HG02588 (cell line): ENCODE measurements around the gene CLINT1.
"Not testable (repeated sequence)": the region's sequence is repeated elsewhere in the genome, so short reads cannot be mapped to it uniquely, and the experiment has no call there.

Source experiments
- ATAC-seq: cut with Tn5 transposase; IDR thresholded peaks from one replicate; pipeline ENCODE4 v1.9.1; 2021; ENCODE audit warnings: mild to moderate bottlenecking, moderate library complexity; ENCODE audit not compliant: unreplicated experiment

CLINT1 gene

DNA sequence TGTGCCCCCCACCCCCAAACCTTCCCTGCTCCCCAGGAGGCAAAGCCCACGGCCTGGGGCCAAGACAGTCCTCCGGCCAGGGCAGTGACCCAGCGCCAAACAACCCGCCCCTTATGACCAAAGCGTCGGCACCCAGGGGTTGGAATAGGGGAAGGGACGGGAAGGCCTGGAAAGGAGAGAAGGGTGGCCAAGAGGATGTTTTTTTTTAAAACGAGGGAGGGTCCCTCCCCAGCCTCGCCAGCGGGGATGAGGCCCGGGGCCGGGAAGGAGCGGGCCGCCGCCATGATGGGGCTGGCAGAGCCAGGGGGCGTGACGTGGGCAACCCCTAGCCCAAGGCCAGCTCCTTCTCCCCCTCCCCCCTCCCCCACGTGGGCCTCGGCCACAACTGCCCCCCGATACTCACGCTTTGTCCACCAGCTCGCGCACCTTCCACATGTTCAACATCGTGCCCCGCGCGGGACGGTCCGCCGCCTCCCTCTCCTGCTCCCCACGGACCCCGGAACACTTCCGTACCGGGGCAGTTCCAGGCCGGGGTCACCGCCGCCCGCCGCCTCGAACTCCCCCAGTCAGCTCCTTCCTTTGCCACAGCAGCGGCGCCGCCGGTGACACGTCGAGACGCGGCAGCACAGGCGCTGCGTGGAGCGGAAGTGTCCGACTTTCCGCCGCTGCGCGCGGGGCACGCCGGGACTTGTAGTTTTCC is at the start of gene CLINT1:
Gene CLINT1, minus strand, starts transcription at position 619 of the 700 bp plus-strand sequence. Its CDS starts 175 bp downstream, at position 444.
- ATAC-seq = peak; percentile 44

DNA sequence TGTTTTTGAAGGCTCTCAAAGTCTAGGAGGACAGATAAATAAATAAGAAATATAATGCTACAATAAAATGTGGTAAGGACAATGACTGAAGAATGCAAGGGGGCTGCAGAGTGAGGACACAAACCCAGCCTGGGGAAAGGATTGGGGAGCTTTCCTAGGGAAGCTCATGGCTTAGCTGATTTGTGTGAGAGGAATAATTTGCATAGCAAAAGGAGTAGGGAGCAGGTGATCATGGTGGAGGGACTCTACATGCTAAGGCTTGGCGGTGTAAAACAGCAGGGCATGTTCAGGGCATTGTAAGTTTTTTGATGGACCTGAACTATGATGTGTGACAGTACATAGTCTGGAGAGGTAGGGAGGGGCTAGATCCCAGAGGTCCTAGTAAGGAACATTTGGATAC is 49.5 kb upstream of the CLINT1 start:
- ATAC-seq = no peak

DNA sequence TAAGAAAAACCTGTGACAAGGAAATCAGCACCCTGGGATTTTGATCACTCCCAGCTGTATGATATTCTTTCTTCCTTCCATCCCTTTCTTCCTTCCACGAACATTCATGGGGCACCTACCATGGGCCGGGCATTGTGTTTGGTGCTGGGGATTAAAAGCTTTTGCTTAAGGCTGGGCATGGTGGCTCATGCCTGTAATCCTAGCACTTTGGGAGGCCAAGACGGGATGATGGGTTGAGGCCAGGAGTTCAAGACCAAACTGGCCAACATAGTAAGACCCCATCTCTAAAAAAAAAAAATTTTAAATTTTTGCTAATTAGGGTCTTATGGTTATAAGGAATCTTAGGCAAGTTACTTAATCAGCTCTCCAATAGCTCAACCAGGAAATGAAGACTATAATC is 48.5 kb upstream of the CLINT1 start:
- no peak for ATAC-seq

DNA sequence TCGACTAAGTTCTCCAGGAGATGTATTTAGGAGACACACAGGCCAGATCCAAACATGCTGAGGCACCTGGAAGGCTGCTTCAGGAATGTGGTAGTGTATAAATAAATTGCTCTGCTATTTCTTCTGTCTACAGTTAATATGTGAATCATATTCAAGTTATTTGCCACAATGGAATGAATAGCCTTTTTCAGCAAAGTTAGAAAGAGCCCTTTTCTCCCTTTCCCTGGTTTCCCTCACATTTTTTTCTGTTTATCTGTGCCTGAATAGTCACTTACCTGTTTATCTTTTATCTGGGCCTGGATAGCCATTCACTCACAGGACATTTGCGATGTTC is 44.1 kb upstream of the CLINT1 start:
- ATAC-seq = no peak

DNA sequence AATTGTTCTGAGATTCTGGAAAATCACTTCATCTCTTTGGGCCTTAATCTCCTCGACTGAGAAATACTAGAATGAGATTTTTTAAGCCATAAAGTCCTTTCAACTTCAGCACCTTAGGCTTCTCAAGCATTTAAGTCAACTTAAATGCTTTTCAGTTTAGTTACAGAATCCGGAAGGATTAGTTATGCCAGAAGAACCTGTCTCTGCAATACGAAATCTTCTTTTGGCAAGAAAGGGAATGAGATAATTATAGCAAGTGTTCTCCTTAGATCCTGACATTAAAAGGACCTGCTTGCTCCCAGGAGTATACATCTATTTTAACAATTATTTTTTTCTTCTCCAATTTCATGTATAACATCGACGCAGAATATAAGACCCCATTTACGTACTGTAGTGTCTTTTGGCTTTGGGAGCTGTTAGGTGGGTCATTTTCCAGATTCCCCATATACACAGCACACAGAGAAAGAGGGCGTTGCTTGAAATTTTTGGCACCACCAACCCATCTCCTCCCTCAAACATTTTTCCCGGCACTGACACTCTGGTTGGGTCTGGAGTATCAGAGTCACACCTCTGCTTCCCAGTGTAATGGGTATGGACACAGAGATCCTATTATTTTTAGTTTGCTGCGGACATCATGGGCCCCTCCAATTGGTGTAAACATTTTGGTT is 43.6 kb upstream of the CLINT1 start:
- ATAC-seq = no peak

DNA sequence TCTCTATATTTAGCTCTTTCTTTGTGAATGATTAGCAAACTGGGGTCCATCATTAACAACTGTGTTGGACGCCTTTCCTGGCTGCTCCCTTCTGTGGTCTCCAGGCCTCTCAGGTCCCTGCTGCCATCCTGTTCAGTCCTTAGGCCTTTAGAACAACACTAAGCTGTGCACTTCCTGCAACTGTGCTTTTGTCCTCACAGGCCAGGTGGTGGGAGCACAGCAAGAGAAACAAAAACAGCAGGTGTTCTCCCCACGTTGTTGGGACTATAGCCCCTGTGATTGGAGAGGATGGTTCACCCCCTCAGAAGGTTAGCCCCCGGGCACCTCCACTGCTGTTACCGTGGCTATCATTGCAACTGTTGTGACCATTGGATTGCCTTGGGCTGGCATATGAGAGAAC is 41.7 kb upstream of the CLINT1 start:
- no peak for ATAC-seq

DNA sequence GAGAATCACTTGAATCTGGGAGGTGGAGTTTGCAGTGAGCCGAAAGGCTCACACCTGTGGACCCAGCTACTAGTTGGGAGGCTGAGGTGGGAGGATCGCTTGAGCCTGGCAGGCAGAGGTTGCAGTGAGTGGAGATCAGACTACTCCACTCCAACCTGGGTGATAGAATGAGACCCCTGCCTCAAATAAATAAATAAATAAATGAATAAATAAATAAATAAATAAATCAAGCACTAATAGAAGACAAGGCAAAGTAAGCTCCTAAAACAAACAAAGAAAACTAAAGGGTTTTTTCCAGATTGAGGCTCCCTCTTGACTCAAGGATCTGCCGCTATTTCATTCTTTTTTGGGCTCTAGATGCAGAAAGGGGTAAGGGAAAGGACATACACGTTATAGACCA is 34.7 kb upstream of the CLINT1 start:
- ATAC-seq = no peak

DNA sequence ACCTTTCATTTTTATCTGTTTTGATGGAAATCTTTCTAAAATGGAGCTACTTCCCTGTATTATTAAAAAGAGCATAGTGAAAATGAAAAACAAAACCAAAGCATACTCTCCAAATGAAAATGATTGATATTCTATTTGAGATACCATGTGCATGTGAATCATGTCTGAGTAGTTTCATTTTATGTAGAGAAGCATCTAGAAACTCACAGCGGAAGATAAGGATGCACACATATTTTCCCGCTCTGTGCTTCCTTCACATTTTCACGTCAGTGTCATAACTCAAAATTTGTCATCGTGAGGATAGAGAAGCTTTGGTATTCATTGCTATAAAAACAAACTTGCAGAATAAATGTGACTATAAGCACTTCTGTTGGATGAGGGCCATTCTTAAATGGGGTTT is 34.0 kb upstream of the CLINT1 start:
- ATAC-seq = no peak

DNA sequence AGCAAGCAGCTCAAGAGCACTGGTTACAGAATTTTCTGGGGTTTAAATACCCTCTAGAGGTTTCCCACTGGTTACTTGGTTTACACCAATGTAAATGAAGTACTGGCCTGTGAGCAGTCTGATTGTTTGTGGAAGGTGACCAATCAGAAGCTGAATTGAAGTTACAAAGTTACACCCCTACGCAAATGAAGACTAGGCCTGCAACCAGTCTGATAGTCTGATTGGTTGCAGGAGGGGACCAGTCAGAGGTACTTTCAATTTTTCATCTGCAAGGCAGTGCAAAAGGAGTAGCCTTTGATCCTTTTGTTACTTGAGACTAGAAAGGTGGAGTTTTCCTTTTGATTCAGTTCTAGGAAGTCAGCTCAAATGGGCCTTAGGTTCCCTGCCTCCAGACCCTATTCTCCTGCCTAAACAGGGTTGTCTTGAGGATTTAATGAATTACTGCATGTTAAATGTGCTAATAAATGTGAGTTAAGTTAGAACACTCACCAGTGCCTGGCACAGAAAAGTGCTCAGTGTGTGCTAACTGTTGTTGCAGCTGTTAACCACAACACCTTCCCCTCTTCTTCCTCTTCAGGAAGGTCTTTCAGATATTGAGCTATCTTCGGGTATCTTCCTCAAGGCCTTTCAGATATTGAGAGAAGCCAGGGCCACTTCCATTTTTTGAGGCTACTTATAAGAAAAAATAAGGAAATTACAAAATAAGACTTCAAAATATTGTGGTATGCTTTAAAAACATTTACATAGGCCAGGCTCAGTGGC is 32.1 kb upstream of the CLINT1 start:
- no peak for ATAC-seq

DNA sequence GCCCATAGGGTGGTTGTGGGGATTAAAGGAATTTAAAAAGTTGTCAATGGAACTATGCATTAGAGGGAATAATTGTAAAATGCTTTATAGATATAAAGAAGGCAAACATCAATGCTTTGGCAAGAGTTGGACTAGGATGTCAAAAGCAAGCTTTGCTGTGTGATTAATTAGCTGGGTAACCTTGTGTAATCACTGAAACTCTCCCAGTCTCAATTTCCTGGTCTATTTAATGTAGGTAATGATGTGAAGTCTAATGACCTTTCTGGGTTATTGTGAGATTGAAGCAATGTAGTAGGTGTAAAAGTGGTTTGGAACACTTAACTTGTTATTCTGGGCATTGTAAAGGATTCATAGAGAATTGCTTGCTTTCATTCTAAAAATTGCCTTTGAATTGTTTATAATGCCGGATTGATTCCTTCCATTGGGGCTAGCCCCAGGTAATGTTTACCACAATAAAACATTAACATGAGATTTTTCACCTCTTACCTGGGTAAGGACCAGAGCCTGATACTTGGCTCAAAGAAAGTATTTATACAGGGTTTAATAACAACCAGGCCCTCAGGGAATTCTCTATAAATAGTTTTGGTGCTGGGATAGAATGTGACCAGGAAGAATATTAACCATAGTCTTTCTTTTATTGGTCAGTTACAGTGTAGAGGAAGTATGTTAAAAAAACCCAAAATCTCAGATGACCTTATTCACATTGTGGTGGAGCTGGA is 30.0 kb upstream of the CLINT1 start:
- no peak for ATAC-seq

DNA sequence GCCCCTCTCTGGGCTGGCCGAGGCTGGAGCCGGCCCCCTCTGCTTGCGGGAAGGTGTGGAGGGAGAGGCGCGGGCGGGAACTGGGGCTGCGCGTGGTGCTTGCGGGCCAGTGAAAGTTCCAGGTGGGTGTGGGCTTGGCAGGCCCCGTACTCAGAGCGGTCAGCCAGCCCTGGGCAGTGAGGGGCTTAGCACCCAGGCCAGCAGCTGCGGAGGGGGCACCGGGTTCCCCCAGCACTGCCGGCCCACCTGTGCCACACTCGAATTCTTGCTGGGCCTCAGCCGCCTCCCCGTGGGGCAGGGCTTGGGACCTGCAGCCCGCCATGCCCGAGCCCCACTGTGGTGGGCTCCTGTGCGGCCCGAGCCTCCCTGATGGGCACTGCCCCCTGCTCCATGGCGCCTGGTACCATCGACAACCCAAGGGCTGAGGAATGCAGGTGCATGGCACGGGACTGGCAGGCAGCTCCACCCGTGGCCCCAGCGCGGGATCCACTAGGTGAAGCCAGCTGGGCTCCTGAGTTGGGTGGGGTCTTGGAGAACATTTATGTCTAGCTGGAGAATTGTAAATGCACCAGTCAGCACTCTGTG is 27.9 kb upstream of the CLINT1 start:
- no peak for ATAC-seq

DNA sequence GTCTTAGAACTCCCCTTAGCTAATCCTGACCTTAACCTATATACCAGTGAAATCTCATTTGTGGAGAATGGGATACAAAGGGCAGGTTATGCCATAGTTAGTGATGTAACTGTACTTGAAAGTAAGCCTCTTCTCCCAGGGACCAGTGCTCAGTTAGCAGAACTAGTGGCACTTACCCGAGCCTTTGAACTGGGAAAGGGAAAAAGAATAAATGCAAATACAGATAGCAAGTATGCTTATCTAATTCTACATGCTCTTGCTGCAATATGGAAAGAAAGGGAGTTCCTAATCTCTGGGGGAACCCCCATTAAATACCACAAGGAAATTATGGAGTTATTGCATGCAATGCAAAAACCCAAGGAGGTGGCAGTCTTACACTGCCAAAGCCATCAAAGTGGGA is 26.1 kb upstream of the CLINT1 start:
- not testable (repeated sequence) for ATAC-seq

DNA sequence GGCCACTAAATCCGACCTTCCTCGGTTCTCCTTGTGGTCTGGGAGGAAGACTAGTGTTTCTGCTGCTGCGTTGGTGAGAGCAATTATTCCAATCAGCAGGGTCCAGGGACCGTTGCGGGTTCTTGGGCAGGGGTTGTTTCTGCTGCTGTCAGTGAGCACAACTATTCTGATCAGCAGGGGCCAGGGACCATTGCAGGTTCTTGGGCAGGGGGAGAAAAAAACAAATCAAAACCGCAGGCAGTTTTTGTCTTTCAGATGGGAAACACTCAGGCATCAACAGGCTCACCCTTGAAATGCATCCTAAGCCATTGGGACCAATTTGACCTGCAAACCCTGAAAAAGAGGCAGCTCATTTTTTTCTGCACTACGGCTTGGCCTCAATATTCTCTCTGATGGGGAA is 22.6 kb upstream of the CLINT1 start:
- ATAC-seq = not testable (repeated sequence)

DNA sequence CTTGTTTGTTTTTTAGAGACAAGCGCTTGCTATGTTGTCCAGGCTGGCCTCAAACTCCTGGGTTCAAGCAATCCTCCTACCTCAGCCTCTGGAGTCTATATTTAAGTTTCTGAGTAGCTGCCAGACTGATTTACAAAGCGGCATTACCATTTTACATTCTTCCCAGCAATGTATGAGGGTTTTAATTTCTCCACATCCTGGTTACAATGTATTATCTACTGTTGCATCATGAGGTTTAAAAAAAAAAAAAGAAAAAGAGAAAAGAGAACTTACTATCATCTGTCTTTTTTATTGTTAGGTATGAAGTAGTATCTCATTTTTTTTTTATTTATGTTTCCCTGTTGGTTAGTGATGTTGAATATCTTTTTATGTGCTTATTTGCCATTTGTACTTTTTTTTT is 18.9 kb upstream of the CLINT1 start:
- ATAC-seq = no peak

DNA sequence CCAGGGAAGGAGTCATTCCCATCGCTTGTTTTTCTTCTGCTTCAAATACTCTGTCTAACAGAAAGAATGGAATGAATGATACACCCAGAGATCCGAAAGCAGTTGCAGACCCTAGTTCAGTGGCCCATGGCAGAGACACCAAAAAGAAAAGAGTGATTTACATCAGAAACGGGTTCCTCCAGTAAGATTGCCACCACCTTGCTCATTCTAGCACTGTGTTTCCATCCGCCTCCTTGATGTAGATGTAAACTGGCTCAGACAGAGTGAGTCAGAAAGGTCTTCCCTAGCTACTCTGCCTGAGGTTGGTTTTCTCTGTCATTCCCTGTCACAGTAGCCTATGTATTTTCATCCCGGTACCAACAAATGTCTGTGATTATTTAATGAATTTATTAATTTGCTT is 15.9 kb upstream of the CLINT1 start:
- ATAC-seq = no peak

DNA sequence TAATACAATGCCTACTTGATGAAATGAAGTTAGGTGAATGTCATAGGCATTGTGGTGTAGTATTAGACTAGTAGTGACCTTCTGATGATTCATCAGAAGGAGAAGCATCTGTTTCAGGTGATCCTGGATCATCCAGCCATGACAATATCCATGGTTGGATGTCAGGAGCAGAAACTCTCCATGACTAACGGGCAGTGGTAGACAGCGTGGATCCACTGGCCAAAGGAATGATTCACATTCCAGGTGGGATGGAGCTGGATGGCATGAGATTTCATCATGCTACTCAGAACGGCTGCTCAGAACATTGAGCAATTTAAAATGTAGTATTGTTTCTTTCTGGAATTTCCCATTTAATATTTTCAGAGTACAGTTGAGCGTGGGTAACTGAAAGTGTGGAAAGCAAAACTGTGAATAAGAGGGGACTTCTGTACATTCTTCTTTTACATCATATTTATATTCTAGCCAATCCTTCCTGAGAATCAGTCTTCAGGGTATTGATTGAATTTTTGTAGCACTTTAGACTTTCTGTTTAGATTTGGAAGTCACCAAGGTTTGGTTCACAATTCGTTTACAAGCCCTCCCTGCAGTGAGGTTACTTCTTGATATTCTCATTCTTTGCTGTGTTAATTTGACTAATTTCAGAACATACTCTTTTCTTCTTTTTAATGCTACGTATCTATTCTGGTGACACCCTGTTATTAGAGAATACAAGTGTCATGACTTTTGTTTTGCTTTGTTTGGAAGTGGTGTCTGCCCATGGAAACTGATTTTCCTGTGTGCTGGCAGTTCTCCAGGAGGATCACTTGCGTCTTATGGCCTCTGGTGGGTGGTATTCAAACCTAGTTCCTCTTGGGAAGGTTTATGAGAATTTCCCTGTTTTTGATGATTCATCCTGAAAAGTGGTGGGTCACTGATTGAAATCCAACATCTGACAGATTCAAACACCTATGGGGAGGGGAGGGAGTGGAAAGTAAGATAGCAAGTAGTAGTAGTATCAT is 12.2 kb upstream of the CLINT1 start:
- ATAC-seq = no peak

DNA sequence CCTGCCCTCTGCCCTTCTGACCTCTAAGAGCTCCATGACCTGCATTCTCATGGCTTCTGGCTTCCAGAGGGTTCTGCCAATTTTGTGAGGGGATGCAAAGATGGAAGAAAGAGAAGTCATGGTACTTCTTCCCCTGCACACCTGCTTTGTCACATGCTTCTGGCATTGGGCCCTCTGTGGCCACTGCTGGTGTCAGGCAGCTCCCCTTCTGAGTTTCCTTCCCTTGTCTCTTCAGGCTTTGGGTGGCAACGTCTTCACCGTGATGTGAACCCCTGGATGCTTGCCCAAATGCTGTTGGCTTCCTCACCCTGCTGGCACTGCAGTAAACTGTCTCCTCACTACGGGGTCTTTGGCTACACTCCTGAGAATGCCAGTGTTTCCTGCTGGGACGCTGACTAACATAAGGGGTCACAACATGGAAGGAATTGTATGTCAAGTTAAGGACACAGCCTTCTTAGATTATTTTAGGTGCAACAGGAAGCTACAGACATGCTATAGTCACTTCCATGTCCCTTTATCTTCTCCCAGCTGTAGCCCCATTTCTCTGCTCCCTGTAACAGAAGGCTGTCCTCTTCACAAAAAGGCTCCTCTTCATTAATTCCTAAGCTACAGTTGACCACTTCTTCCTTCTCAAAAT is 8.9 kb upstream of the CLINT1 start:
- ATAC-seq = no peak

DNA sequence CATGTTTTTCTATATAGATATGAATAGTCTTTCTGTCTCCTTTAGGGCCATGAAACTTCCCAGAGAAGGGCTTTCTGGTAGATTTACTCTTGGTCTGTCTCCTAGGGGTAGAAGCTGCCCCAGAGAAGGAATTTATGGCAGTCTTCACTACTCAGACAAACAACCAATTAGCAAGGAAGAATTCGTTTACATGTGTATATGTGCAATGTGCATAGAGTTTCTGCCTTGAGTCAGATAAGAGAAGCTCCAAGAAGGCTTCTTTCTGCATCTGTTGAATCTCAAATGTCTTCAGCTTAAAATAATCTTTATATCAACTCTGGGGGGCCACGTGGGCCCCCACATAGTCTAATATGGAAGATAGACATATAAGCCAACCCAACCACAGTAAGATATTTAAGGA is 7.6 kb upstream of the CLINT1 start:
- no peak for ATAC-seq

DNA sequence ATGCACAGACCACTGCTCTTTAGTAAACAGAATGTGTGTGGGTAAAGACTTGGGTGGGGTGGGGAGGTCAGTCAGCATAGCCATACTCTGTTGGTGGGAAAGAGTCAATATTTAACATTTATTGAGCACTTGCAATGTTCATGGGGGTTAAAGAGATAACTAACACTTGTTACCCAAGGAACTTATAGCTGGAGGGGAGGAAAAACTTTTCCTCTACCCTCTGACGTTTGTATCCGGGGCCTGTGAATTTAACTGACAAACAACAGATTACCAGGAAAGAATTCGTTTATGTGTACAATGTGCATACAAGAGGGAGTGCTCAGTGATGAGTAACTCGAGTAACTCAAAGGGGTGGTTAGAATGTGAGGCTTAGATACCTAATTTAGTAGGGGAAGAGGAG is 6.8 kb upstream of the CLINT1 start:
- no peak for ATAC-seq
